Lower lobe of right lung (tissue), 2 donors: ENCODE data around the gene THRB. TPM values are rescaled to one million over a fixed set of nuclear protein-coding genes. Genes with fewer than 3 reads are reported as not detected.
"Not testable (repeated sequence)": the region's sequence is repeated elsewhere in the genome, so short reads cannot be mapped to it uniquely, and the experiment has no call there.

Source experiments
- ATAC-seq, 2 donors: fragments of 200-7000 bp; cut with Tn5 transposase; one replicate each; pipeline ENCODE4 v1.9.1; 2020 to 2022; ENCODE audit warnings: mild to moderate bottlenecking in 2 of 2, moderate library complexity in 2 of 2
- DNase-seq: peaks from one replicate; pipeline ENCODE4 v3.0.0-alpha.2; 2020
- H3K27ac ChIP-seq: fragments of 200-600 bp; one replicate; pipeline ENCODE4 v1.8.0; 2022
- H3K27me3 ChIP-seq: fragments of 200-600 bp; one replicate; pipeline ENCODE4 v1.8.0; 2022; ENCODE audit warnings: low read depth
- H3K36me3 ChIP-seq: fragments of 200-600 bp; one replicate; pipeline ENCODE4 v1.8.0; 2022; ENCODE audit warnings: mild to moderate bottlenecking
- H3K4me1 ChIP-seq: fragments of 200-600 bp; one replicate; pipeline ENCODE4 v1.8.0; 2022
- H3K4me3 ChIP-seq: fragments of 200-600 bp; one replicate; pipeline ENCODE4 v1.8.0; 2022; ENCODE audit warnings: mild to moderate bottlenecking
- H3K9me3 ChIP-seq: fragments of 200-600 bp; one replicate; pipeline ENCODE4 v1.8.0; 2022
- CTCF ChIP-seq: fragments of 200-600 bp; IDR thresholded peaks from one replicate; pipeline ENCODE4 v1.8.0; 2022; ENCODE audit warnings: antibody characterized with exemption, mild to moderate bottlenecking
- intact Hi-C: fragments of 100-400 bp; cut with DNase I; formaldehyde crosslinking; loops from one replicate; pipeline ENCODE4 v1.11.0; 2022
- total RNA-seq: library from RNA; stranded (reverse); fragmentation: NEBNext Ultra II Directional; extraction: Animal tissue kit (Norgen Biotek cat#: 25700); gene quantifications from one replicate; pipeline ENCODE4 v1.2.1, GENCODE V29; 2021
- donor health status: DM: no; HTN: yes; CAD: no; lungs with severe emphysema.

Gene THRB
- total RNA-seq, 1 donor from 2014 or later: 14.6 TPM

GRCh38 chr3:24428481-24428880 is 66.2 kb downstream of the THRB start:
- Histone ChIP-seq H3K27me3 (no peaks in the 10 kb centered on the region), H3K9me3 (no peaks in the 10 kb centered on the region), H3K36me3 (no peaks in the 10 kb centered on the region), H3K4me1 (no peaks in the 10 kb centered on the region), H3K27ac (no peak overlapping the region), H3K4me3 (no peak overlapping the region)
- intact Hi-C loops: no loop called here
- ATAC-seq (no peak), DNase-seq (no peak)
- TF ChIP-seq CTCF: no peak

- Histone ChIP-seq H3K27me3 (no peaks in the 10 kb centered on the region), H3K27ac (no peak overlapping the region), H3K4me1 (no peaks in the 10 kb centered on the region), H3K36me3 (no peaks in the 10 kb centered on the region), H3K9me3 (no peaks in the 10 kb centered on the region), H3K4me3 (no peak overlapping the region)
- no peak for ATAC-seq
- TF ChIP-seq CTCF: no peak
- no peak for DNase-seq
- intact Hi-C loops: no loop called here
Measured at GRCh38 chr3:24426896-24427295, 67.8 kb downstream of the THRB start.

- DNase-seq, H3K4me1 ChIP-seq, ATAC-seq, H3K36me3 ChIP-seq, H3K9me3 ChIP-seq, intact Hi-C loops, H3K27ac ChIP-seq, H3K4me3 ChIP-seq, H3K27me3 ChIP-seq: not testable (repeated sequence)
Measured at GRCh38 chr3:24420829-24421228, 73.8 kb downstream of the THRB start.

- Histone ChIP-seq H3K27ac (no peak overlapping the region), H3K36me3 (no peaks in the 10 kb centered on the region), H3K4me3 (no peak overlapping the region), H3K4me1 (peaks cover 9% of the 10 kb centered on the region), H3K9me3 (no peaks in the 10 kb centered on the region), H3K27me3 (no peaks in the 10 kb centered on the region)
- TF ChIP-seq CTCF: no peak
- DNase-seq (no peak), ATAC-seq (no peak)
- intact Hi-C loops: no loop called here
Measured at GRCh38 chr3:24420224-24420623, 74.4 kb downstream of the THRB start.

- H3K4me3 ChIP-seq: no peak overlapping the region
Measured at GRCh38 chr3:24419067-24419791, 75.4 kb downstream of the THRB start.

More at GRCh38 chr3:24419067-24419791, 75.4 kb downstream of the THRB start:
- DNase-seq (no peak), ATAC-seq (no peak)
- Histone ChIP-seq H3K27ac (no peak overlapping the region), H3K27me3 (no peaks in the 10 kb centered on the region), H3K4me1 (peaks cover 9% of the 10 kb centered on the region), H3K9me3 (no peaks in the 10 kb centered on the region), H3K36me3 (no peaks in the 10 kb centered on the region)
- no peak for TF ChIP-seq CTCF
- intact Hi-C loops: no loop called here
